Activated CD4-positive, alpha-beta T cell treated with anti-CD3 and anti-CD28 coated beads, Interleukin-2, amount 50 U/mL, for 48 hours (primary cell): ENCODE measurements around the gene OR2A1.
"Not testable (repeated sequence)": the region's sequence is repeated elsewhere in the genome, so short reads cannot be mapped to it uniquely, and the experiment has no call there.

Experiments
- DNase-seq, 2 experiments: peaks; one replicate each; pipeline ENCODE4 v3.0.0-alpha.2; 2020

The OR2A1 gene

GRCh38 chr7:144311872-144312469, at the start of gene OR2A1:
Gene OR2A1 (plus strand): TSS chr7:144312419. CDS start chr7:144318125, 5,706 bp downstream.
- not testable (repeated sequence) for DNase-seq

DNA sequence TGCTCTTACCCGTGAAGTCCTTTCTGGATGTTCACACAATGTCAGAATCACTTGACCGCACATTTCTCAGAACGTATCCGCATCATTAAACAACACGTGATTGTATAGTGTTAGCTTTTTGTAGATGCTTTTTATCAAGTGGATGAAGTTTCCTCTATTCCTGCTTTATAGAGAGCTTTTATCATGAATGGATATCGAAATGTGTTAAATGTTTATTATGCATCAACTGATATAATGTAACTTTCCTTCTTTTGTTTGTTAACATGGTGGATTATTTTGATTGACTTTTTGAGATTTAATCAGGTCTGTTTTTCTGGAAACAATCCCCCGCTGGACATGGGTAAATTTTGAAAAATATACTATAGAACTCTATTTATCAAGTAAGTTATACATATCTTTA, 47.5 kb upstream of the OR2A1 start, which contains the start of gene OR2A7:
Gene OR2A7 (minus strand): TSS at position 101 of the 400 bp plus-strand sequence. CDS start 5,164 bp downstream, outside the sequence.
- not testable (repeated sequence) for DNase-seq

GRCh38 chr7:144269188-144269587, 43.0 kb upstream of the OR2A1 start, which contains the start of gene CTAGE8:
Gene CTAGE8 (minus strand): TSS chr7:144269288. CDS start chr7:144269250, 38 bp downstream.
- not testable (repeated sequence) for DNase-seq

DNA sequence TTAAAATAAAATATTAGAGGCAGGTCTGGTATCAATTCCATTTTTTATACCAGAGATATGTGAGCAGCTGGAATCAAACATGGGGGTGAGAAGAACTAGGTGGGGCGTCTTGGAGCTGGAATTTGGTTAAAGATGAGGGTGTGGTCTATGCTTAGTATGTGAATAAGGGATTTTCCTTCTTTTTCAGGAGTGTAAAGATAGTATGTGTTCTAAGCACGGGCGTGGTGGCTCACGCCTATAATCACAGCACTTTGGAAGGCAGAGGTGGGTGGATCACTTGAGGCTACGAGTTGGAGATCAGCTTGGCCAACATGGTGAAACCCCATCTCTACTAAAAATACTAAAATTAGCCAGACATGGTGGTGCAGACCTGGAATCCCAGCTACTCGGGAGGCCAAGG, 36.9 kb upstream of the OR2A1 start:
- not testable (repeated sequence) for DNase-seq

DNA sequence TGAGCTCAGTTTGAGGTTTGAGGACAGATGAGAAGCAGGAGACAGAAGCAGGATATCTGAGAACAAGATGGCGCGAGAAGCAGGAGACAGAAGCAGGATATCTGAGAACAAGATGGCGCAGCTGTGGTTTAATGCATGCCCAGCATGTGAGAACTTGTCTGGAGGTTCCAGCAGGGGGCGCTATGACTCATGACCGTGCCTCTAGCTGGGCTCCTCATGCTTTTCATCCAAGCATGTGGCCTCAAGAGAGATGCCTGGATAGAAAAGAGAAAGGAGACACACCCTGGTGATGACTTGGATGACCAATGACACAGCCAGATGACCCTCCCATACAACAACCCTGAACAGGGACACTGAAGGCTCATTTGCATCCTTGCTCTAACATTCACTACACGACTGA, 32.2 kb upstream of the OR2A1 start:
- DNase-seq: not testable (repeated sequence)

DNA sequence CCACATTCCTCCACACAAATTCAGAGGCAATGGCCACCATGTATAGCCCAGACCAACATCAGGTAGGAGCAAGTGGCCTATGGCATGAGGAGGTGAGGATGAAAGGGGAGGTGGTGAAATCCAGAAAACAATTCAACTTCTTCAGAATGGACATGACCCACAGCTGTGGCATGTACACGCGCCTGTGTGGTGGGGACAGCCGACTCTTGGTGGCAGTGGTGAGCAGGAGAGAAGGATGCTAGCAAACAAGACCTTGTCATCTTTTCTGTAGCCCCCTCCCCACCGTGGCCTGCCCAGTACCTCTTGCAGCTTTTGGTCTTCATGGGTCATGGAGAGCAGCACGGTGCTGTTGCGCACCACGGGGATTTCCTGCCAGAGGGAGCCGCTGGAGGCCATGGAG, 30.2 kb upstream of the OR2A1 start:
- not testable (repeated sequence) for DNase-seq

GRCh38 chr7:144282490-144282889, 29.7 kb upstream of the OR2A1 start:
- not testable (repeated sequence) for DNase-seq

GRCh38 chr7:144283716-144284115, 28.5 kb upstream of the OR2A1 start:
- DNase-seq: not testable (repeated sequence)

DNA sequence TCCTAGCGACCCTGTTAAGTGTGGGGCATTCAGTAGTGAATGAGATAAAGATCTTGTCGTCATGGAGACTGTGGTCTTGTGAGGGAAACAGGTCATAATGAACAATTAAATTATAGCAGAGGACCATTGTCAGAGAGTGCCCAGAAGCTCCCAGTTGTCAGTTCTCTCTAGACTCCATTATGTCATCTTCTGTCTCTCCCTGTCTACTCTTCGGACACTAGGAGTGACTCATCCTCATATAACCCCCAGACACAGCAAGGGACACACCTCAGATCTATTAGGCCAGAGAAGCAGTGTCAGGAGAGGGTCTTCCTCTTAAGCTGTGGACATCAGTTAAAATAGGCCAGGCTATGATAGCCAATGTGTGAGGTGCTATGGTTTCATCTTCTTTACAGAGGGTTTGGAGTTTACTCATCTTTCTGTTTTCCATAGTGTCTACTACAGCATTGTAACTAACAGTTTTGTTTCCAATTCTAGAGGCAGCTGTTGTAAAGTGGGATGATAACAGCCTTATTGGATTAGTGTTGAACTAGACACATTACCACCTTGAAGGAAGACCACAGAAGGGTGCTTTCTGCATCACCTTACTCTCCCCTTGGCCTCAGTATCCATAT, 24.9 kb upstream of the OR2A1 start:
- DNase-seq: not testable (repeated sequence)

DNA sequence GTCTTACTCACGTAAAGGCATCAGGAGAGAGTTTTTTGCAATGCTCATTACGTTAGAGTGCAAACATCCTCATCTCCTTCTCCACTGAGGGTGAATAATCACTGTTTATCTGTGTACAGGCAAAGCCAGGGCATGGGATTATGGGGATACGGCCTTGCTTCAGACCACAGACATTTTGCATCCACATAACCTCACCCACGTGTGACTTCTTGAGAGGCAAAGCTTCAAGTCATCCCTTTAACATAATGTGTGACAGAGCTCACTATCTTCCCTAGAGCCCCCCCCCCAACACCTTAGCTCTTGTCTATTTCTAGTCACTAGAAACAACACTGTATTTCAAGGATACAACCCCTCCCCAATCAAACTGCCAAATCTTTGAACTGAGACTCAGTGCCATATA, 20.6 kb upstream of the OR2A1 start:
- not testable (repeated sequence) for DNase-seq

DNA sequence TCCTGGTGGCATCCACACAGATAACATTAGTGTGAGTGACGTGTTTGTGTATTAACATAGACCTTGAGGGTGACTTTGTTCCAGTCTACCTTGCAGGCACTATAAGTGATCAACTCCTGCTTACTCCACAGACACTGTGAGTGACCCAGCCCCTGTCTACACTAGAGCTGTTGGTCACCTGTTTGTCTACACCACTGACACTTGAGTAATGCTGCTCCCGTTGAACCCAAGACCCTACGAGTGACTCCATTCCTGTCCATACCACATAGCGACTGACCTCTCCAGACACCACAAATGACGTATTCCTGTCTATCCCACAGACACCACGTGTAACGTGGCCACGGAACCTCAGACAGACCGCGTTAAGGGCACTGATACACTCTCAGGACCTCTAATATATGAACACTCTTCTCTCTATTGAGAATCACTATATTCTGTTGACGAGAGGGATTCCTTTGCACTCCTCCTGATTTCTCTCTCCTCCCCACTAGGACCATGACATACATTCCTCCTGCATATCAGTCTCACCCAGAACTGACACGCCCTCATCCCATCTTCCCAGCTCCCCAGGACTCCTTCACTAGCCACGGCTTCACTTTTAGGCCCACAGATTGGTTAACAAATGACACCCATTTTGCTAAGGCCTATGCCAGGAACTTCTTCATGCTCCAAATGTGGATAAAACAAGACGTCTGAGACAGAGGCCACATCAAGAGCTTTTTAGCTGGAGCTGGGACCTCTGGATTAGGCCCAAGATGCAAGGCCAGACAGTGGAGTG, 19.6 kb upstream of the OR2A1 start:
- DNase-seq: not testable (repeated sequence)

- not testable (repeated sequence) for DNase-seq
Observed at GRCh38 chr7:144293794-144294499, 18.3 kb upstream of the OR2A1 start.

- not testable (repeated sequence) for DNase-seq
Observed at GRCh38 chr7:144302578-144303303, 9.5 kb upstream of the OR2A1 start.

GRCh38 chr7:144303607-144304006, 8.6 kb upstream of the OR2A1 start:
- DNase-seq: not testable (repeated sequence)

DNA sequence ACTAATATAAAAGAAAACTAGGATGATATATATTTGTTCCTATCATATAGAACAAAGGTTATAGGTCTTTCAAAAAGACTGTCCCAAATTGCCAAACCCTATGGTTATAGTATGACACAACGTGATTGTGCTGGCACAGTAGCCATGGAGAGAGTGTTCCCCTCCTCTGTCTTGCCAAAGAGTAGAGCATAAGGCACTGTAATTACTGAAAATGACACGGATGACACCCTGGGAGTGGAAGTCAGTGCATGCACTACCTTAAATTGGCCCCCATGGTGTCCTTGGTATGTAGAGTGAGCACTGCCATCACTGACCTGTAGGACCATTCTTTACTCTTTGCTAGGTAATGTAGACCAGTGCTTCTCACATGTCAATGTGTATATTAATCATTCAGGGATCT, 7.1 kb upstream of the OR2A1 start:
- not testable (repeated sequence) for DNase-seq

DNA sequence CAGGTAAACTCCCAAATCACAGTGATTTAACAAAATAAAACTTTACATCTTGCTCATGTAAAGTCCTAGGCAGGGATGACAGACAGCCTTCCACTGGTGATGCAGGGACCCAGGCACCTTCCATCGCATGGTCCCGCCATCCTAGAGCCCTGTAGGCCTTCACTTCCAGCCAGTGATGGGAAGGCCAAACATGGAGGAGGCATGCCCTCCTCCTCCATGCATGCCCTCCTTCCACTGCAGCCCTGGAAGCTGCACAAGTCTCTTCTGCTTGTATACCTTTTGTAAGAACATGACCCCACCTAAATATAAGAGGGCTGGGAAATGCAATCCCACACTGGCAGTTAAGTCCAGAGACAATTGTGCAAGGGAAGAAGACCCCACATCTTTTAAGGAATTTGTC, 2.5 kb upstream of the OR2A1 start:
- DNase-seq: not testable (repeated sequence)

- not testable (repeated sequence) for DNase-seq
Observed at GRCh38 chr7:144311218-144311617, 1.0 kb upstream of the OR2A1 start.

DNA sequence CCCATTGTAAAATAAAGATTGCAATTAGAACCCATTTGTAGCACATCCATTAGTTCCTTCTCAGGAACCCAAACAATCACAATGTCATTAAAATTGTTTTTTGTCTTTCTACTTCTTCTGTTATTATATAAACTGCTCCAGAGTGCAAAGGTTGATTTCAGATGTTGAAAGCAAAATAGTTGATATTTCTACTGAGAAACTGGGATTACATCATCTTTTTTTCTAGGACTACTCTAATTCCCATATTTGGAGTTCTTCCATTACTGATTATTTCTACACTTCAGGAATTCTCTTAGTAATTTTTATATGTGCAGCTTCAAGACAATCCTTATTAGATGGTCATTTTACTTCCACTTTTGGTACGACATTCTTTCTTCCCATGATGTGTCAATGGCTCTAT, 5.3 kb downstream of the OR2A1 start:
- not testable (repeated sequence) for DNase-seq

- DNase-seq: not testable (repeated sequence)
Observed at GRCh38 chr7:144319547-144319946, 7.3 kb downstream of the OR2A1 start.

GRCh38 chr7:144321677-144322206, 9.5 kb downstream of the OR2A1 start:
- DNase-seq: not testable (repeated sequence)

GRCh38 chr7:144323359-144323758, 11.1 kb downstream of the OR2A1 start:
- DNase-seq: not testable (repeated sequence)

DNA sequence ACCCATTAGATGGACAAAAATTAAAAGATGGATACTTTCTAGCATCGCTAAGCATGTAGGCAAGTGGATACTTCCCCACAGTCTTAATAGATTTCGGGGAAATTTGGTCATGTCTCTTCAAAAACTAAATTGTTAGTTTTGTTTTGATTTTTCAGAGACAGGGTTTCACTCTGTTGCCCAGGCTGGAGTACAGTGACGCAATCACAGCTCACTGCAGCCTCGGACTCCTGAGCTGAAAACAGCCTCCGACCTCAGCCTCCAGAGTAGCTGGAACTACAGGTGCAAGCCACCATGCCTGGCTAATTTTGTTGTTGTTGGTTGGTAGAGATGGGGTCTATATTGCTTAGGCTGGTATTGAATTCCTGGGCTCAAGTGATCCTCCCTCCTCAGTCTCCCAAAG, 13.6 kb downstream of the OR2A1 start:
- DNase-seq: not testable (repeated sequence)
